H1 (cell line): ENCODE data around the gene DHRS4L2. TPM values are rescaled to one million over a fixed set of nuclear protein-coding genes. Genes with fewer than 3 reads are reported as not detected.
"Not testable (repeated sequence)": the region's sequence is repeated elsewhere in the genome, so short reads cannot be mapped to it uniquely, and the experiment has no call there.

Experiments
- CTCF ChIA-PET: fragments of 300-600 bp; sonication (Branson Sonifier 250); formaldehyde crosslinking; loops from one replicate; lab custom pipeline; 2021; ENCODE audit not compliant: partially characterized antibody; lab: Charles Lee
- POLR2A ChIA-PET: fragments of 300-600 bp; sonication (Branson Sonifier 250); formaldehyde crosslinking; loops from one replicate; lab custom pipeline; 2021; ENCODE audit warnings: inconsistent platforms; ENCODE audit not compliant: partially characterized antibody; lab: Charles Lee
- DNase-seq, 2 experiments: peaks; one replicate each; pipeline versions ENCODE4 v3.0.0 to v3.0.0-alpha.2; 2010 to 2022; ENCODE audit warnings: low spot score in 2 of 2, low read depth in 1 of 2, mixed read lengths in 1 of 2
- FAIRE-seq: peaks from 2 replicates; lab custom pipeline; 2011; peaks lifted over from hg19 to GRCh38; lab: Jason Lieb, UNC
- H2AFZ ChIP-seq: 2 replicates; pipeline ENCODE4 v1.8.1; 2012; ENCODE audit warnings: low read length, inconsistent platforms
- H2AK5ac ChIP-seq: 2 replicates; pipeline ENCODE4 v1.6.1; 2013; ENCODE audit warnings: low read depth, low read length
- H2BK120ac ChIP-seq: replicated peaks from 2 replicates; pipeline ENCODE3; 2013; ENCODE audit warnings: low read depth, low read length, inconsistent platforms
- H2BK12ac ChIP-seq: 2 replicates; pipeline ENCODE4 v1.6.1; 2013; ENCODE audit warnings: low read depth, low read length
- H2BK15ac ChIP-seq: 2 replicates; pipeline ENCODE4 v1.6.1; 2013; ENCODE audit warnings: low read length
- H2BK20ac ChIP-seq: 2 replicates; pipeline ENCODE4 v1.6.1; 2013; ENCODE audit warnings: low read length
- H2BK5ac ChIP-seq: 2 replicates; pipeline ENCODE4 v1.6.1; 2013; ENCODE audit warnings: low read depth, low read length
- H3K14ac ChIP-seq: 2 replicates; pipeline ENCODE4 v1.6.1; 2013; ENCODE audit warnings: inconsistent platforms; ENCODE audit not compliant: insufficient read length
- H3K18ac ChIP-seq: 2 replicates; pipeline ENCODE4 v1.6.1; 2013; ENCODE audit warnings: low read length; ENCODE audit errors: extremely low read depth
- H3K23ac ChIP-seq: 2 replicates; pipeline ENCODE4 v1.6.1; 2013; ENCODE audit warnings: inconsistent platforms; ENCODE audit not compliant: insufficient read length
- H3K23me2 ChIP-seq: 2 replicates; pipeline ENCODE4 v1.6.1; 2013; ENCODE audit warnings: low read depth, low read length
- H3K27ac ChIP-seq: 2 replicates; pipeline ENCODE4 v1.6.1; 2011; ENCODE audit warnings: low read depth, low read length, inconsistent platforms
- H3K27me3 ChIP-seq, 4 experiments: replicated peaks in 1 of 4; 1 replicate in 1 of 4; 2 replicates in 3 of 4; pipeline versions ENCODE4 v1.6.1 to v1.8.1; 2011 to 2013; ENCODE audit warnings: low read length in 3 of 4, mild to moderate bottlenecking in 3 of 4, inconsistent platforms in 2 of 4, mixed read lengths in 2 of 4, moderate library complexity in 1 of 4; ENCODE audit not compliant: control insufficient read depth in 3 of 4, insufficient read depth in 3 of 4; ENCODE audit errors: extremely low read depth in 1 of 4
- H3K36me3 ChIP-seq, 4 experiments: 2 replicates each; pipeline versions ENCODE4 v1.6.1 to v1.8.1; 2011 to 2013; ENCODE audit warnings: mild to moderate bottlenecking in 4 of 4, low read length in 3 of 4, moderate library complexity in 2 of 4, control low read depth in 1 of 4, inconsistent platforms in 1 of 4; ENCODE audit not compliant: insufficient read depth in 4 of 4, control insufficient read depth in 2 of 4
- H3K4ac ChIP-seq: replicated peaks from 2 replicates; pipeline ENCODE3; 2013; ENCODE audit warnings: low read length, low read depth, mixed read lengths, inconsistent platforms; ENCODE audit not compliant: insufficient read length
- H3K4me1 ChIP-seq, 4 experiments: replicated peaks in 1 of 4; 1 replicate in 1 of 4; 2 replicates in 3 of 4; pipeline versions ENCODE4 v1.6.1 to v1.8.1; 2011 to 2013; ENCODE audit warnings: low read length in 3 of 4, inconsistent platforms in 2 of 4, mixed read lengths in 1 of 4; ENCODE audit not compliant: insufficient read depth in 4 of 4, control insufficient read depth in 3 of 4
- H3K4me2 ChIP-seq, 2 experiments: 2 replicates each; pipeline versions ENCODE4 v1.6.1 to v1.8.1; 2011 to 2013; ENCODE audit warnings: low read depth in 2 of 2, low read length in 2 of 2, control low read depth in 1 of 2, inconsistent platforms in 1 of 2, mild to moderate bottlenecking in 1 of 2; ENCODE audit not compliant: insufficient read depth in 1 of 2
- H3K4me3 ChIP-seq, 4 experiments: fragments of 200-600, 300-600 bp in 1 of 4; sonication (generic), shearing (Covaris generic), sonication (Bioruptor Twin) in 1 of 4; 2 replicates each; pipeline versions ENCODE4 v1.5.1 to v1.8.1; 2011 to 2016; ENCODE audit warnings: low read length in 4 of 4, low read depth in 3 of 4, control low read depth in 2 of 4, inconsistent platforms in 2 of 4, mild to moderate bottlenecking in 2 of 4, mixed read lengths in 1 of 4, moderate library complexity in 1 of 4; ENCODE audit not compliant: insufficient read depth in 2 of 4; ENCODE audit errors: extremely low read depth in 1 of 4
- H3K56ac ChIP-seq: replicated peaks from 2 replicates; pipeline ENCODE3; 2013; ENCODE audit warnings: low read depth, mild to moderate bottlenecking, mixed read lengths, low read length, inconsistent platforms; ENCODE audit not compliant: insufficient read length
- H3K79me1 ChIP-seq: 2 replicates; pipeline ENCODE4 v1.6.1; 2013; ENCODE audit warnings: low read depth, low read length, control low read depth
- H3K79me2 ChIP-seq, 2 experiments: 2 replicates each; pipeline versions ENCODE4 v1.6.1 to v1.8.1; 2012 to 2013; ENCODE audit warnings: low read length in 2 of 2, mild to moderate bottlenecking in 2 of 2, inconsistent platforms in 1 of 2; ENCODE audit not compliant: insufficient read depth in 2 of 2, control insufficient read depth in 1 of 2
- H3K9ac ChIP-seq, 4 experiments: replicated peaks in 1 of 4; 1 replicate in 1 of 4; 2 replicates in 3 of 4; pipeline versions ENCODE4 v1.6.1 to v1.8.1; 2011 to 2013; ENCODE audit warnings: low read depth in 3 of 4, low read length in 3 of 4, control low read depth in 2 of 4, mild to moderate bottlenecking in 2 of 4, moderate library complexity in 2 of 4, inconsistent platforms in 1 of 4; ENCODE audit errors: extremely low read depth in 1 of 4
- H3K9me3 ChIP-seq, 2 experiments: 2 replicates each; pipeline versions ENCODE4 v1.6.1 to v1.8.1; 2012 to 2013; ENCODE audit warnings: mild to moderate bottlenecking in 2 of 2, moderate library complexity in 2 of 2, control low read depth in 1 of 2, inconsistent platforms in 1 of 2, low read depth in 1 of 2, low read length in 1 of 2, mixed read lengths in 1 of 2; ENCODE audit not compliant: insufficient read depth in 2 of 2
- H4K20me1 ChIP-seq, 2 experiments: replicated peaks in 1 of 2; 2 replicates each; pipeline versions ENCODE3 to v1.8.1; 2011 to 2013; ENCODE audit warnings: inconsistent platforms in 2 of 2, low read length in 2 of 2, mild to moderate bottlenecking in 1 of 2; ENCODE audit not compliant: insufficient read depth in 2 of 2, control insufficient read depth in 1 of 2
- H4K5ac ChIP-seq: 2 replicates; pipeline ENCODE4 v1.6.1; 2013; ENCODE audit warnings: low read length, low read depth, mixed read lengths, inconsistent platforms; ENCODE audit not compliant: insufficient read length
- H4K8ac ChIP-seq: 2 replicates; pipeline ENCODE4 v1.8.0; 2013; ENCODE audit warnings: mild to moderate bottlenecking, moderate library complexity, low read length, inconsistent platforms; ENCODE audit not compliant: insufficient read depth; ENCODE audit errors: extremely low read depth
- H4K91ac ChIP-seq: replicated peaks from 2 replicates; pipeline ENCODE3; 2013; ENCODE audit warnings: low read length, mixed read lengths, inconsistent platforms; ENCODE audit not compliant: insufficient read length
- WGBS, 2 experiments: shearing (Covaris generic) in 1 of 2; methylation state at CpG; one replicate each; pipeline versions ENCODE4 v1.1.6 to v1.1.7; 2013 to 2015; ENCODE audit warnings: low lambda C conversion rate in 2 of 2, mixed read lengths in 2 of 2, inconsistent platforms in 1 of 2, low coverage in 1 of 2, missing lambda C conversion rate in 1 of 2; ENCODE audit not compliant: insufficient replicate concordance in 2 of 2, insufficient coverage in 1 of 2, insufficient read length in 1 of 2; ENCODE audit errors: extremely low coverage in 1 of 2, missing lambda C conversion rate in 1 of 2; 5-methylcytosine and 5-hydroxymethylcytosine counted together
- polyA plus RNA-seq, 7 experiments: library from polyadenylated mRNA; depleted of rRNA in 3 of 7; stranded (reverse) in 5 of 7; unstranded in 2 of 7; fragments of >200 nt in 5 of 7; fragments of 200-250 nt in 2 of 7; gene quantifications; 1 replicate in 5 of 7; 2 replicates in 1 of 7; 4 replicates in 1 of 7; pipeline versions ENCODE4 v1.2.1 to v1.2.3, GENCODE V29; 2011 to 2013; ENCODE audit warnings: missing spikeins in 2 of 7, mixed read lengths in 2 of 7
- total RNA-seq: library from RNA; stranded (reverse); fragmentation: NEBNext Ultra II Directional; extraction: Animal tissue kit (Norgen Biotek cat#: 25700); gene quantifications from 2 replicates; pipeline ENCODE4 v1.2.1, GENCODE V29; 2021

Gene DHRS4L2
- total and polyA plus RNA-seq, 2 of the 8 experiments (the other 6 are each of a cell fraction or from before 2014, with no cell fraction given): 12.3 to 15.4 TPM

- H3K23ac ChIP-seq, H3K27me3 ChIP-seq, H3K56ac ChIP-seq, H4K5ac ChIP-seq, H4K91ac ChIP-seq, DNase-seq, H3K4me1 ChIP-seq, FAIRE-seq, H3K36me3 ChIP-seq, H3K79me1 ChIP-seq, POLR2A ChIA-PET, H4K8ac ChIP-seq, H4K20me1 ChIP-seq, H3K27ac ChIP-seq, H3K4me2 ChIP-seq, CTCF ChIA-PET, H3K9ac ChIP-seq, H2BK120ac ChIP-seq, H2AK5ac ChIP-seq, H3K14ac ChIP-seq, H2BK5ac ChIP-seq, H2BK12ac ChIP-seq, H2BK15ac ChIP-seq, H3K9me3 ChIP-seq, H2AFZ ChIP-seq, H2BK20ac ChIP-seq, H3K18ac ChIP-seq, H3K23me2 ChIP-seq, H3K79me2 ChIP-seq, H3K4ac ChIP-seq, H3K4me3 ChIP-seq: not testable (repeated sequence)
- 92% methylated on average over 1 of the region's 2 CpGs; no CpG with 5 or more reads in 1 of the 2 experiments for WGBS, 2 experiments
Measured at GRCh38 chr14:23961704-23962103, 27.0 kb upstream of the DHRS4L2 start.

- DNase-seq, H3K27ac ChIP-seq, CTCF ChIA-PET, H4K20me1 ChIP-seq, H4K5ac ChIP-seq, H2BK20ac ChIP-seq, H3K27me3 ChIP-seq, POLR2A ChIA-PET, H2BK120ac ChIP-seq, H3K36me3 ChIP-seq, H3K4me1 ChIP-seq, H3K14ac ChIP-seq, H3K9ac ChIP-seq, H4K91ac ChIP-seq, H3K4me3 ChIP-seq, H2AK5ac ChIP-seq, H2BK12ac ChIP-seq, H3K23me2 ChIP-seq, H3K23ac ChIP-seq, H3K56ac ChIP-seq, H3K79me2 ChIP-seq, H2BK15ac ChIP-seq, H3K4ac ChIP-seq, H4K8ac ChIP-seq, H2AFZ ChIP-seq, FAIRE-seq, H3K18ac ChIP-seq, H2BK5ac ChIP-seq, H3K79me1 ChIP-seq, H3K9me3 ChIP-seq: not testable (repeated sequence)
- H3K4me2 ChIP-seq: peak overlapping the region in 1 of 2 experiments; percentile 59; a peak in 1 of 4 replicates
- WGBS, 2 experiments: 63% methylated on average over 1 of the region's 9 CpGs; no CpG with 5 or more reads in 1 of the 2 experiments
Measured at GRCh38 chr14:23969130-23969480, 19.6 kb upstream of the DHRS4L2 start.
